ENCODE data around the gene IQCN.

IQCN gene

GRCh38 chr19:18239303-18239702 lies 34.9 kb downstream of the IQCN start:
- TF ChIP-seq FOXP2 (optimal IDR thresholded peaks at IDR 0.05; ENCODE audit: borderline replicate concordance, extremely low read depth, extremely low read length, insufficient read depth) (no peak), REST (IDR thresholded peaks at IDR 0.05; ENCODE audit: insufficient read depth in 1 of 2, low read depth in 2 of 2, low read length in 2 of 2) (peak; percentile 96), SIN3A (IDR thresholded peaks at IDR 0.05; ENCODE audit: borderline replicate concordance, insufficient read depth, low read length) (peak; percentile 76; the same call in 1 of the 2 replicates)

- no peak for TF ChIP-seq TAF1 (IDR thresholded peaks at IDR 0.05; ENCODE audit: borderline replicate concordance, insufficient read depth, low read length)
- TF ChIP-seq POLR2AphosphoS5 (IDR thresholded peaks at IDR 0.05; ENCODE audit: low read depth, low read length), result no peak
- no peak for TF ChIP-seq FOXP2 (optimal IDR thresholded peaks at IDR 0.05; ENCODE audit: borderline replicate concordance, extremely low read depth, extremely low read length, insufficient read depth)
- no peak; a peak in 1 of 4 replicates for TF ChIP-seq REST (IDR thresholded peaks at IDR 0.05; ENCODE audit: insufficient read depth in 1 of 2, low read depth in 2 of 2, low read length in 2 of 2)
- TF ChIP-seq SIN3A (IDR thresholded peaks at IDR 0.05; ENCODE audit: borderline replicate concordance, insufficient read depth, low read length), result no peak
These were observed 40.1 kb downstream of the IQCN start for GRCh38 chr19:18234194-18234593.

DNA sequence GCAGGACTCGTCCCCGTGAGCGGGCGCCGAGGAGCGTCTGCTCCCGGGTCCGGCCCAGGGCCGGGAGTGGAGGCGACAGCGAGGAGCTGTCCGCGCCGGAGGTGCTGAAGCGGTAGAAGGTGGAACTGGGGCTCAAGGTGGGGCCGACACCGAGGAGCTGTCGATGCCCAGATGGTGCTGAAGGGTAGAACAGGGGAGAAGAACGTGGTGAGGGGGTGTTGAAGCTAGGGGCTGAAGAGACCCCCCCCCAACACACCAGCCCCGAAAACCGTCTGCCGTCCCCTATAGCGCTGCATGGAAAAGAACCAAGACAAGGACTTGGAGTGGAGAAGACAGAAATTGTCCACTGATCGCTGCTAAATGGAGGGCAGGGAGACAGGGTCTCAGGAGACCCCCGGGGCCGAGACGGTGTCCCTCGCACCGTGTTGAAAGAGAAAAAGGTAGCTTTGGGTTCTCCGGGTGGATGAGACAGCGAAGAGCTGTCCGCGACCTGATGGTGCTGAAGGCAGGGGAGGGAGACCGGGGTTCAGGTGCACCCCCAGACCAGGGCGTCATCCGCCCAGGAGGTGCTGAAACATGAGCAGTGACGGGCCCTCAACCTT lies 40.9 kb downstream of the IQCN start:
- peak; percentile 75; the same call in 1 of the 2 replicates for TF ChIP-seq SIN3A (IDR thresholded peaks at IDR 0.05; ENCODE audit: borderline replicate concordance, insufficient read depth, low read length)
- TF ChIP-seq REST (IDR thresholded peaks at IDR 0.05; ENCODE audit: insufficient read depth in 1 of 2, low read depth in 2 of 2, low read length in 2 of 2), result peak; percentile 91 to 94
- no peak for TF ChIP-seq TAF1 (IDR thresholded peaks at IDR 0.05; ENCODE audit: borderline replicate concordance, insufficient read depth, low read length)

DNA sequence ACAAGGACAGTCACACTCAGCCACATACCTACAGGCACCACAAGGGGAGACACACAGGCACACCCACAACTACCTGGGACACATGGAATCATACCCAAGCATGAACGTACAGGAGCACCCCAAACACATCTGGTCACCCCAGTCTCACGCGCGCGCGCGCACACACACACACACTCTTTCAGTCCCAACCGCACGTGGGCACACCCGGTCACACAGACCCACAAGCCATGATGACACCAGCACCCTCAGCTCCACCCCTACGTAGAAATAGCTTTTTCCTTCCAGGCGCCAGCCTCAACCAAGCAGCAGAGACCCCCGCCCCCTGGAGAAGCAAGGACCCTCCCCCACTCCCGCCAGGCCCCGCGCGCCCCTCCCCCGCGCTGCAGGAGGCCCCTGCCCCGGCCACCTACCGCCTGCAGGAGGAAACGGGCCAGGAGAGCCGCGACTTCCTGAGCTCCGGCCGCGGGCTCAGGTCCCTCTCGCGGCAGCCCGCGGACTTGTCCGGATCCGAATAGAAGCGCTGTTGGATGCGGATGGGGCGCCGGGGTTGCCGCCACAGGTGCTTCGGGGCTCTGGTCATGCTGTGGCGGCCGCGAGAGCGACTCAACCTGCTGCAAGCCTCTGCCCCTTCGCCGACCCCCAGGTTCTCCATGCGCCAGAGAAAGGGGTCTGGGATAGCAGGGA lies 41.6 kb downstream of the IQCN start:
- no peak for TF ChIP-seq REST (IDR thresholded peaks at IDR 0.05; ENCODE audit: insufficient read depth in 1 of 2, low read depth in 2 of 2, low read length in 2 of 2)
- TF ChIP-seq TAF1 (IDR thresholded peaks at IDR 0.05; ENCODE audit: borderline replicate concordance, insufficient read depth, low read length), result no peak
- TF ChIP-seq SIN3A (IDR thresholded peaks at IDR 0.05; ENCODE audit: borderline replicate concordance, insufficient read depth, low read length), result no peak
- TF ChIP-seq POLR2AphosphoS5 (IDR thresholded peaks at IDR 0.05; ENCODE audit: low read depth, low read length), result no peak
- no peak for TF ChIP-seq FOXP2 (optimal IDR thresholded peaks at IDR 0.05; ENCODE audit: borderline replicate concordance, extremely low read depth, extremely low read length, insufficient read depth)

All from PFSK-1 (cell line).